AG09309 (cell line): ENCODE results near the gene TCAIM.
A peak's percentile ranks its signal among the peaks of the same experiment; 100 is the strongest.

ENCODE experiments used
- DNase-seq: peaks from one replicate; pipeline ENCODE4 v3.0.0-alpha.2; 2010; ENCODE audit warnings: low read depth
- H3K4me3 ChIP-seq: 2 replicates; pipeline ENCODE4 v1.5.1; 2011; ENCODE audit warnings: mild to moderate bottlenecking, low read depth, low read length, moderate library complexity; ENCODE audit not compliant: control insufficient read depth
- CTCF ChIP-seq: IDR thresholded peaks from 2 replicates; pipeline ENCODE4 v1.5.1; 2011; ENCODE audit warnings: mild to moderate bottlenecking, low read depth, low read length, inconsistent platforms; ENCODE audit not compliant: insufficient read depth, control insufficient read depth; ENCODE audit errors: missing control alignments

The TCAIM gene

GRCh38 chr3:44326515-44326914, 12.1 kb upstream of the TCAIM start:
- no peak for DNase-seq
- TF ChIP-seq CTCF = no peak
- H3K4me3 ChIP-seq = no peak overlapping the region

GRCh38 chr3:44329946-44330345, 8.6 kb upstream of the TCAIM start:
- no peak for TF ChIP-seq CTCF
- no peak for DNase-seq
- H3K4me3 ChIP-seq = no peak overlapping the region

DNA sequence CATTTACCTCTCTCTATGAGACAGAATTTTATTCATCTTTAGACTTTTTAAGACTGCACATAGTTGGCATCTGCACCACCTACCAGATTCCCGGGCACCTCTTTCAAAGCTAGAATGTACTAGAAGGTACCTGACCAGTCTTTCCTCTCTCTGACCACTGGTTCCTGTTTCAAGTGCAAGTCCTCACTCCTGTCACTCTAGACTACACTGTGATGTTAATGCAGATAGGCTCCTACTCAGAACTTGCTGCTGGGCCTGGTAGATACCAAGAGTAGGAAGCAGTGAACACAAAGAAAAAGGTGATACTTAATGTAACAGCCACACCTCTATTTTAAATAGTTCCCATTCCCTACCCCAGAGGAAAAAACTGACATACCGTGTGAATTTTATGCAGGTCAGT, 8.1 kb upstream of the TCAIM start:
- no peak for TF ChIP-seq CTCF
- H3K4me3 ChIP-seq = no peak overlapping the region
- DNase-seq = no peak

GRCh38 chr3:44334326-44334725, 4.2 kb upstream of the TCAIM start:
- TF ChIP-seq CTCF = no peak
- H3K4me3 ChIP-seq = no peak overlapping the region

GRCh38 chr3:44337248-44337785, 1.2 kb upstream of the TCAIM start:
- no peak for DNase-seq
- no peak for TF ChIP-seq CTCF

More at GRCh38 chr3:44334326-44334725, 4.2 kb upstream of the TCAIM start:
- DNase-seq = no peak

GRCh38 chr3:44338828-44339127, 212 bp downstream of the TCAIM start:
- TF ChIP-seq CTCF = no peak
- DNase-seq = no peak
- peak overlapping the region; percentile 97 for H3K4me3 ChIP-seq

More at GRCh38 chr3:44337248-44337785, 1.2 kb upstream of the TCAIM start:
- H3K4me3 ChIP-seq = peak overlapping the region; percentile 97
